ENCODE measurements around the gene BRK1. TPM values are rescaled to one million over a fixed set of nuclear protein-coding genes. Genes with fewer than 3 reads are reported as not detected.
"Not testable (repeated sequence)": the region's sequence is repeated elsewhere in the genome, so short reads cannot be mapped to it uniquely, and the experiment has no call there.

BRK1 gene
- total RNA-seq, 1 donor from 2014 or later: 94.4 TPM

- intact Hi-C loops (cut with micrococcal nuclease): no loop called here
- H3K27me3 Mint-ChIP-seq (ENCODE audit: low read depth): no peaks in the 10 kb centered on the region
- peaks cover 46% of the 10 kb centered on the region for H3K36me3 Mint-ChIP-seq (ENCODE audit: low read depth)
- no peaks in the 10 kb centered on the region for H3K9me3 Mint-ChIP-seq
- H3K4me3 Mint-ChIP-seq (ENCODE audit: low read depth): no peak overlapping the region
- no peak for DNase-seq (ENCODE audit: low spot score)
- H3K4me1 Mint-ChIP-seq (ENCODE audit: low read depth): peaks cover 5% of the 10 kb centered on the region
- H3K27ac Mint-ChIP-seq: no peak overlapping the region
Measured at GRCh38 chr3:10154335-10155122, 39.1 kb downstream of the BRK1 start.

DNA sequence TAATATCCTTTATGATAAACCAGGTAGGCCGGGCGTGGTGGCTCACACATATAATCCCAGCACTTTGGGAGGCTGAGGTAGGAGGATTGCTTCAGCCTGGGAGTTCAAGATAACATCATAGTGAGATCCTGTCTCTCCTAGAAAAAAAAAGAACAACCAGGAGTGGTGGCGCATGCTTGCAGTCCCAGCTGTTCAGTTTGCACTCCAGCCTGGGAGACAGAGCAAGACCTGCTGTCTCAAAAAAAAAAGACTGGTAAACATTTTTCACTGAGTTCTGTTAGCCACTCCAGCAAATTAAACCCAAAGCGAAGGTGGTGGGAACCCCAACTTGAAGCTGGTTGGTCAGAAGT lies 39.6 kb downstream of the BRK1 start:
- Mint-ChIP-seq H3K9me3 (no peaks in the 10 kb centered on the region), H3K27me3 (ENCODE audit: low read depth) (no peaks in the 10 kb centered on the region), H3K27ac (no peak overlapping the region), H3K4me3 (ENCODE audit: low read depth) (no peak overlapping the region), H3K36me3 (ENCODE audit: low read depth) (peaks cover 40% of the 10 kb centered on the region), H3K4me1 (ENCODE audit: low read depth) (no peaks in the 10 kb centered on the region)
- intact Hi-C loops (cut with micrococcal nuclease): no loop called here
- no peak for DNase-seq (ENCODE audit: low spot score)

- intact Hi-C loops (cut with micrococcal nuclease): no loop called here
- Mint-ChIP-seq H3K27me3 (ENCODE audit: low read depth) (no peaks in the 10 kb centered on the region), H3K4me1 (ENCODE audit: low read depth) (no peaks in the 10 kb centered on the region), H3K4me3 (ENCODE audit: low read depth) (no peak overlapping the region), H3K36me3 (ENCODE audit: low read depth) (peaks cover 35% of the 10 kb centered on the region), H3K27ac (no peak overlapping the region), H3K9me3 (no peaks in the 10 kb centered on the region)
- DNase-seq (ENCODE audit: low spot score): no peak
Measured at GRCh38 chr3:10155658-10156057, 40.2 kb downstream of the BRK1 start.

- Mint-ChIP-seq H3K27ac (no peak overlapping the region), H3K36me3 (ENCODE audit: low read depth) (peaks cover 22% of the 10 kb centered on the region), H3K4me3 (ENCODE audit: low read depth) (no peak overlapping the region), H3K9me3 (no peaks in the 10 kb centered on the region), H3K4me1 (ENCODE audit: low read depth) (peaks cover 4% of the 10 kb centered on the region), H3K27me3 (ENCODE audit: low read depth) (no peaks in the 10 kb centered on the region)
- intact Hi-C loops (cut with micrococcal nuclease): no loop called here
- no peak for DNase-seq (ENCODE audit: low spot score)
Measured at GRCh38 chr3:10157031-10157430, 41.6 kb downstream of the BRK1 start.

DNA sequence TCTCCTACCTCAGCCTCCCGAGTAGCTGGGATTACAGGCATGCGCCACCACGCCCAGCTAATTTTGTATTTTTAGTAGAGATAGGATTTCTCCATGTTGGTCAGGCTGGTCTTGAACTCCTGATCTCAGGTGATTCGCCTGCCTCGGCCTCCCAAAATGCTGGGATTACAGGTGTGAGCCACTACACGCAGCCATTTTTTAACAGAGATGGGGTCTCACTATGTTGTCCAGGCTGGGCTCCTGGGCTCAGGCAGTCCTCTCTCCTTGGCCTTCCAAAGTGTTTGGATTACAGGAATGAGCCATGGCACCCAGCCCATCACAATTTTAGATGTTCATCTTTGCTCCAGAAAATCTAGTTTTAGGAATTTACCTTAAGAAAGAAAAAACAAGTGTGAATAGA lies 43.1 kb downstream of the BRK1 start:
- H3K27me3 Mint-ChIP-seq (ENCODE audit: low read depth); DNase-seq (ENCODE audit: low spot score); H3K27ac Mint-ChIP-seq; intact Hi-C loops (cut with micrococcal nuclease); H3K4me1 Mint-ChIP-seq (ENCODE audit: low read depth); H3K4me3 Mint-ChIP-seq (ENCODE audit: low read depth); H3K9me3 Mint-ChIP-seq: not testable (repeated sequence)
- peaks cover 19% of the 10 kb centered on the region for H3K36me3 Mint-ChIP-seq (ENCODE audit: low read depth)

DNA sequence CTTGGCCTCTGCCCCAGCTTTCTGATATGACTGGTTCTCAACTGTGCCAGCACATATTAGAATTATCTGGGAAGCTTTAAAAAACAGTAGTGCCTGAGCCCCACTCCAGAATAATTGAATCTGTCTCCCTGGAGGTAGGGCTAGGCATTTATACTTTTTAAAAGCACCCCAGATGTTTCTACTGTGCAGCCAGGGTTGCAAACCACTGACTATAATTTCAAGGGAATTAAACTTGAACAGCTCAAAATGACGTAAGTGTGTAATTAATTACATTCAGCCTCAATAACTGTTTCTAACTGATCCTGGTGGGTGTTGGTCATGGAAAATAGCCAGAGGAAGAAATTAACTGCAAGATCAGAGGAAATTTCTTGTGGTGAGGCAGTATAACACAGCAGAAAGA lies 44.9 kb downstream of the BRK1 start:
- no peaks in the 10 kb centered on the region for H3K9me3 Mint-ChIP-seq
- DNase-seq (ENCODE audit: low spot score): no peak
- no peak overlapping the region for H3K4me3 Mint-ChIP-seq (ENCODE audit: low read depth)
- H3K4me1 Mint-ChIP-seq (ENCODE audit: low read depth): peaks cover 6% of the 10 kb centered on the region
- H3K36me3 Mint-ChIP-seq (ENCODE audit: low read depth): peaks cover 10% of the 10 kb centered on the region
- intact Hi-C loops (cut with micrococcal nuclease): no loop called here
- no peak overlapping the region for H3K27ac Mint-ChIP-seq
- H3K27me3 Mint-ChIP-seq (ENCODE audit: low read depth): no peaks in the 10 kb centered on the region

DNA sequence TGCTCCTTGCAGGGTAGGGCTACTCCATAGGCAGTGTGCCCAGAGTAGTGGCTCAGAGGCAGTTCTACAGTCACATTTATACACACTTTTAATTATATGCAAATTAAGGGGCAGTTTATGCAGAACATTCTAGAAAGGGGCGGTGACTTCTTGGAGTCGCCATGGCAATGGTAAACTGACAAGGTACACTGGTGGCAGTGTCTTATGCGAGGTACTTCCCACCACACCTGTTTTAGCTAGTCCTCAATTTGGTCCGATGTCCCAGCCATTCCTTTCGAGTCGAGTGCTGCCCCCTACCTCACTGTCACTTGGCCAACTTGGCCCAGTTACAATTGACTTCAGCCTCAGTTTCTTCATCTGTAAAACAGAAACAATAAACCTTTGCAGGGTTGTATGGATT lies 45.5 kb downstream of the BRK1 start:
- intact Hi-C loops (cut with micrococcal nuclease): no loop called here
- H3K4me1 Mint-ChIP-seq (ENCODE audit: low read depth): peaks cover 6% of the 10 kb centered on the region

DNA sequence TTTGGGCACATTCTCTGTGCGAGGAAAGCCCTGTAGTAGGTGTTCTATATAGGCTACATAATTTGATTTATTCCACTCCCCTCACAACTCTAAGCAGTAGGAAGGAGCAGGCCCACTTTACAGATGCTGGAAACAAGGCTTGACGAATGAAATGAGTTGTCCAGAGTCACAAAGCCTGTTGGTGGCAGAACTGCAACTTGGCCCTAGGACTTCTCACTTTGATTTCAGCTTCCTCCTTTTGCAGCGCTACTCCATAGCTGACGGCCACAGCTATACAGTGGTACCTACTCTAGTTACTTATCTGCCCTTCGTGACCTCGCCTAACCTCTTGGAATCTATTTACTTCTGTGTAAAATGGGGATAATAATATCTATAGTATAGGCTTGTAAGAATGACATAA lies 46.7 kb downstream of the BRK1 start:
- Mint-ChIP-seq H3K4me3 (ENCODE audit: low read depth) (no peak overlapping the region), H3K4me1 (ENCODE audit: low read depth) (peaks cover 15% of the 10 kb centered on the region), H3K9me3 (no peaks in the 10 kb centered on the region), H3K36me3 (ENCODE audit: low read depth) (peaks cover 3% of the 10 kb centered on the region), H3K27me3 (ENCODE audit: low read depth) (no peaks in the 10 kb centered on the region), H3K27ac (no peak overlapping the region)
- intact Hi-C loops (cut with micrococcal nuclease): no loop called here
- DNase-seq (ENCODE audit: low spot score): no peak

More for the DNA sequence above, 45.5 kb downstream of the BRK1 start:
- no peak for DNase-seq (ENCODE audit: low spot score)
- H3K4me3 Mint-ChIP-seq (ENCODE audit: low read depth): no peak overlapping the region
- H3K36me3 Mint-ChIP-seq (ENCODE audit: low read depth): peaks cover 4% of the 10 kb centered on the region
- no peaks in the 10 kb centered on the region for H3K27me3 Mint-ChIP-seq (ENCODE audit: low read depth)
- no peak overlapping the region for H3K27ac Mint-ChIP-seq
- H3K9me3 Mint-ChIP-seq: no peaks in the 10 kb centered on the region

DNA sequence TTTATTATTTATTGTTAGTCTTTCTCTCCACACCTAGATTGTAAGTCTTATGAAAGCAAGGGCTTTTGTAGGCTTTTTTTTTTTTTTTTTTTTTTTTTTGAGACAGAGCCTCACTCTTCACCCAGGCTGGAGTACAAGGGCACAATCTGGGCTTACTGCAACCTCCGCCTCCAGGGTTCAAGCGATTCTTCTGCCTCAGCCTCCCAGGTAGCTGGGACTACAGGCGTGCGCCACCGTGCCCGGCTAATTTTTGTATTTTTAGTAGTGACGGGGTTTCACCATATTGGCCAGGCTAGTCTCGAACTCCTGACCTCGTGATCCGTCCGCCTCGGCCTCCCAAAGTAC lies 48.7 kb downstream of the BRK1 start:
- Mint-ChIP-seq H3K4me3 (ENCODE audit: low read depth) (peak overlapping the region; percentile 72), H3K4me1 (ENCODE audit: low read depth) (peaks cover 21% of the 10 kb centered on the region), H3K36me3 (ENCODE audit: low read depth) (peaks cover 11% of the 10 kb centered on the region)
- DNase-seq (ENCODE audit: low spot score); H3K27ac Mint-ChIP-seq; H3K27me3 Mint-ChIP-seq (ENCODE audit: low read depth); H3K9me3 Mint-ChIP-seq: not testable (repeated sequence)
- intact Hi-C loops (cut with micrococcal nuclease): loop anchor here (1.0 to 2.0 kb wide), 2 partner anchors 35 to 61 kb away; no protein-coding TSS in a partner anchor

DNA sequence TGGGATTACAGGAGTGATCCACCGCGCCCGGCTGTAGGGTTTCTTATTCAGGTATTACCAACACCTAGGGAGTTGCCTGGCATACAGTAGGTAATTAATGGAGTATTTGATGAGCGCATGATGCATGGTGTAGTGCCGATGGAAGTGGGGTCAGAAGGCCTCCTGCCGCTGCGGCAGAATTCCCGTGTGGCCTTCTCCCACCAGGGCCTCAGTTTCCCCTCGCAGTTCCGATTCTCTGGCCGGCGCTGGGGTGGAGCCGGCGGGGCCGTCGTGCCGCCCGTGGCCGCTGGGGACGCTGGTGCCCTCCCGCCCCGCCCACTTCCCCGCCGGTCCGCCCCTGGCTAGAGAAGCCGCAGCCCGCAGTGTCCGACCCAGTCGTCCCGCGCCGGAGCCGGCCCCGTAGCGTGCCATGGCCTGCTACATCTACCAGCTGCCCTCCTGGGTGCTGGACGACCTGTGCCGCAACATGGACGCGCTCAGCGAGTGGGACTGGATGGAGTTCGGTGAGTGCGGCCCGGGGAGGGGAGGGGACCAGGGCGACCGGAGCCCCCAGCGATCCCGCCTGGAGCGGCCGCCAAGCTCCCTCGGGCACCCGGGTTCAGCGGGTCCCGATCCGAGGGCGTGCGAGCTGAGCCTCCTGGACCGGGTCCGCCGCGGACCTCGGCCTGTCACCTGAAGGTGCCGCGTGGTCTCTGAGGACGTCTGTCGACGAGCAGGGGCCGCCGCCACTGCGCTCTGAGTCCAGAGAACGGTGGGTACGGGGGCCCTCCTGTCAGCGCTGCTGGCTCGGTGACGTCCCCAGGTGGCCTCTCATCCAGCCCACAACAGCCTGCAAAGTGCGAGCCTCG lies 49.3 kb downstream of the BRK1 start, which contains the start of gene IRAK2:
Gene IRAK2 (plus strand): TSS at position 374 of the 848 bp plus-strand sequence. CDS start 36 bp downstream, at position 410.
- H3K9me3 Mint-ChIP-seq: peaks cover 10% of the 10 kb centered on the region
- DNase-seq (ENCODE audit: low spot score): peak; percentile 39
- H3K4me3 Mint-ChIP-seq (ENCODE audit: low read depth): peak within 1 kb of the TSS; percentile 72
- intact Hi-C loops (cut with micrococcal nuclease): loop anchor here (1.0 to 2.0 kb wide), 2 partner anchors 34 to 61 kb away; no protein-coding TSS in a partner anchor
- no peaks in the 10 kb centered on the region for H3K27me3 Mint-ChIP-seq (ENCODE audit: low read depth)
- peaks cover 21% of the 10 kb centered on the region for H3K4me1 Mint-ChIP-seq (ENCODE audit: low read depth)
- peaks cover 15% of the 10 kb centered on the region for H3K36me3 Mint-ChIP-seq (ENCODE audit: low read depth)
- H3K27ac Mint-ChIP-seq: no peak within 1 kb of the TSS

- Mint-ChIP-seq H3K27me3 (ENCODE audit: low read depth) (no peaks in the 10 kb centered on the region), H3K9me3 (peaks cover 10% of the 10 kb centered on the region), H3K36me3 (ENCODE audit: low read depth) (peaks cover 15% of the 10 kb centered on the region), H3K27ac (no peak overlapping the region), H3K4me3 (ENCODE audit: low read depth) (peak overlapping the region; percentile 30), H3K4me1 (ENCODE audit: low read depth) (peaks cover 20% of the 10 kb centered on the region)
- intact Hi-C loops (cut with micrococcal nuclease): no loop called here
- no peak for DNase-seq (ENCODE audit: low spot score)
Measured at GRCh38 chr3:10166213-10166604, 50.7 kb downstream of the BRK1 start.

GRCh38 chr3:10169000-10169496 lies 53.6 kb downstream of the BRK1 start:
- intact Hi-C loops (cut with micrococcal nuclease): no loop called here
- Mint-ChIP-seq H3K4me3 (ENCODE audit: low read depth) (no peak overlapping the region), H3K27me3 (ENCODE audit: low read depth) (no peaks in the 10 kb centered on the region), H3K4me1 (ENCODE audit: low read depth) (peaks cover 26% of the 10 kb centered on the region), H3K9me3 (peaks cover 10% of the 10 kb centered on the region), H3K36me3 (ENCODE audit: low read depth) (peaks cover 15% of the 10 kb centered on the region), H3K27ac (no peak overlapping the region)
- DNase-seq (ENCODE audit: low spot score): no peak

All from activated T-helper 2 cell treated with anti-CD3 and anti-CD28 coated beads, Interferon-gamma antibody, Interleukin-2, Interleukin-4, amounts not matched to agents 10 μg/mL and 5 μg/mL and 100 μg/mL, durations not matched to agents 14 hours and 24 hours and 36 hours (primary cell).